ENCODE data around the gene TMEFF2. TPM values are rescaled to one million over a fixed set of nuclear protein-coding genes. Genes with fewer than 3 reads are reported as not detected.
"Not testable (repeated sequence)": the region's sequence is repeated elsewhere in the genome, so short reads cannot be mapped to it uniquely, and the experiment has no call there.

The TMEFF2 gene
- total RNA-seq, 1 donor from 2014 or later: 0.10 TPM

GRCh38 chr2:192082121-192082520 is 112.6 kb downstream of the TMEFF2 start:
- DNase-seq (no peak), ATAC-seq (no peak)
- intact Hi-C loops (cut with micrococcal nuclease): no loop called here

DNA sequence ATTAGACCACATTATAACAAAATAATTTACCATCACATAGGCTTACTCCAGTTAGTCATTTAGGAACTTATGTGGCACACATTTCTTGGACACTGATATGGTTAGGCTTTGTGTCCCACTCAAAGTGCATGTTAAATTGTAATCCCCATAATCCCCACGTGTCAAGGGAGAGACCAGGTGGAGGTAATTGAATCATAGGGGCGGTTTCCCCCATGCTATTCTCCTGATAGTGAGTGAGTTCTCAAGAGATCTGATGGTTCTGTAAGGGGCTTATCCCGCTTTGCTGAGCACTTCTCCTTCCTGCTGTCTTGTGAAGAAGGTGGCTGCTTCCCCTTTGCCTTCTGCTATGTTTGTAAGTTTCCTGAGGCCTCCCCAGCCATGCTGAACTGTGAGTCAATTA is 114.6 kb downstream of the TMEFF2 start:
- ATAC-seq; DNase-seq; intact Hi-C loops (cut with micrococcal nuclease): not testable (repeated sequence)

- no peak for DNase-seq
- intact Hi-C loops (cut with micrococcal nuclease): no loop called here
- no peak for ATAC-seq
Measured at GRCh38 chr2:192073878-192074277, 120.9 kb downstream of the TMEFF2 start.

DNA sequence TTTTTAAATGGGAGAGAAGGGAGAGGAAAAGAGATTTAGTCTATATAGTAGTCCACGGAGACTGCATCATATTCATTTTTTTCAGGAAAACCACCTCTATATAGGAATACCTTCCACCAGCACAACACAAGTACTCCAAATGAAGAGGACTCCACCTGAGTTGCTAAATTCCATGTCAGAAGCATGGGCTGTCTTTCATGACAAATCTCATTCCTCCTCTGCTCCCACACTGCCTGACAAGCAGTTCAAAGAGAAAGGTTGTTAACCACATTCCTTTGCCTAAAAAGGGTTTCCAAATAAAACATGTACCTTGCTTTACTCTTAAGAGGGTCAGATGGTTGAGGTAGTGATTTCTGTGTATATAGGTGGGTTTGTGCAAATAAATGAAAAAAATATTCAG is 122.0 kb downstream of the TMEFF2 start:
- intact Hi-C loops (cut with micrococcal nuclease): no loop called here
- DNase-seq: no peak
- ATAC-seq: no peak

GRCh38 chr2:192072261-192072660 is 122.5 kb downstream of the TMEFF2 start:
- ATAC-seq (no peak), DNase-seq (no peak)
- intact Hi-C loops (cut with micrococcal nuclease): no loop called here

- DNase-seq (no peak), ATAC-seq (no peak)
- intact Hi-C loops (cut with micrococcal nuclease): no loop called here
Measured at GRCh38 chr2:192070099-192070498, 124.6 kb downstream of the TMEFF2 start.

- intact Hi-C loops (cut with micrococcal nuclease): no loop called here
- ATAC-seq (no peak), DNase-seq (no peak)
Measured at GRCh38 chr2:192069417-192069816, 125.3 kb downstream of the TMEFF2 start.

- no peak for DNase-seq
- ATAC-seq: no peak
- intact Hi-C loops (cut with micrococcal nuclease): no loop called here
Measured at GRCh38 chr2:192068966-192069365, 125.8 kb downstream of the TMEFF2 start.

DNA sequence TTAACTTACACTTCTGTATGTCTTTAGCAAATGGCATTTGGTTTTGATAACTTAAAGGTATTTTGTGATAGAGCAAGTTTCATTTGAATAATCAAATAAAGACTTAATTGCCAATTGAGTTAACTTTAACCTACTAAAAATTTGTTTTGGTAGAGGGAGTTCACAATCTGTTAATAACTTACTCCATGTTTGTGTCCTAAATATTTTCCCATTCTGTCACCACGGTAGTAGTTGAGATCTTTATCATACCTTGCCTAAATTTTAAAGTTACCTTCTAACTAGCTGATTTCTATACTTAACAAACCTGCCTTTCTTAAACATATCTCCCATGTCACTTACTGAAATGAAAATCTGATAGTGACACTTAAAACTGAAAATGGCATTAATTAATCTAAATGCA is 127.1 kb downstream of the TMEFF2 start:
- ATAC-seq: no peak
- intact Hi-C loops (cut with micrococcal nuclease): no loop called here
- DNase-seq: no peak

- intact Hi-C loops (cut with micrococcal nuclease): no loop called here
- ATAC-seq (no peak), DNase-seq (no peak)
Measured at GRCh38 chr2:192064459-192064858, 130.3 kb downstream of the TMEFF2 start.

DNA sequence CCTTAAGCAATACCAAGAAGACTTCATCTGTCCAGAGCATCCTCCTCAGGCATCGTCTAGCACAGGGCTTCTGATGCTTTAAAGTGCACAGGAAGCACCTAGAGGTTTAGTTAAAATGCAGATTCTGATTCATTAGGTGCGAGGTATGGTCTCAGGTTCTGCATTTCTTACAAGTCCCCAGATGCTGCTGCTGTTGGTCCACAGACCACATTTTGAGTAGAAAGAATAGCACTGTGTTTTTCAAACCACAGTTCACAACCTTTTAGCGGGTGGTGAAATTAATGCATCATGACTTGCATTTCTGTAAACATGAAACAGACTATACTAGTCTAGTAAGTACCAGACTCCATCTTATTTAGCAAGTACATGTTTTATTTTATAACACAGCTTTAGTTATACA is 134.6 kb downstream of the TMEFF2 start:
- intact Hi-C loops (cut with micrococcal nuclease): no loop called here
- DNase-seq (no peak), ATAC-seq (no peak)

DNA sequence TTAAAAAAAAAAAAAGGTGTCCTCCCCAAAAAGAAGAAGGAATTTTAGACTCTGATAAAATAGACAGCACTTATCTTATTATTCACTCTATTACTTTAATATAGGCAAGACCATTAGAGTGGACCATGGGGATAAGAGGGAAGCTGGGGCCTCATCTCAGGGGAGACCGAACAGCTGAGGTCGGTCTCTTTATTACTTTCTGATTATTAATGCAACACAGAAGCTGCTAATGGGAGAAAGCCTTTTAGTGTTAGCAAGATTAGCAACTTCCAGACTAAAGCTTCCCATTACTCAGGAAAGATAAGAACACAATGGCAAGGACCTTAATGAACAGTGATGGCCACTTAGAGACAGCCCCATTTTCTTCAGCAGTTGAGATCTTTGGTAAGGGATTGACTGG is 135.5 kb downstream of the TMEFF2 start:
- intact Hi-C loops (cut with micrococcal nuclease): no loop called here
- ATAC-seq: no peak
- DNase-seq: no peak

DNA sequence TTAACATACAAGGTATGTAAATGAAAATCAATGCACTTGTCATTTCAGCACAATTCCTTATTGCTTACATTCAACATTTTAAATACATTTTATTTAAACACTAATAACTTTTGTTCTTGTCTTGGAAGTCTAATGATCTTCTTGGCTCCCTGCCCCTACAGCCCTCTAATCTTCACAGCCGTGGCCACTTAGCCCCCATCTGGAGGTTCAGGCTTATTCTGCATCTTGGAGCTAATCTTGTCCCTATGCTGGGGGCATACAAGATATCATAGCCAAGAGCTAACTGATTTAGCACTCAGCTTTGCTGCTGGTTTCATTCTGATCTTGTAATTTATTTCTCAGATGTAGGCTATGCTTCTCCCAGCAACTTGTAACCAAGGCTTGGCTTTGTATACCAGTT is 140.8 kb downstream of the TMEFF2 start:
- ATAC-seq (no peak), DNase-seq (no peak)
- intact Hi-C loops (cut with micrococcal nuclease): no loop called here

GRCh38 chr2:192051533-192051932 is 143.2 kb downstream of the TMEFF2 start:
- DNase-seq: no peak
- ATAC-seq: no peak

GRCh38 chr2:192049362-192049761 is 145.4 kb downstream of the TMEFF2 start:
- intact Hi-C loops (cut with micrococcal nuclease): no loop called here
- no peak for ATAC-seq
- DNase-seq: no peak

More at GRCh38 chr2:192051533-192051932, 143.2 kb downstream of the TMEFF2 start:
- intact Hi-C loops (cut with micrococcal nuclease): no loop called here

GRCh38 chr2:192047315-192048107 is 147.2 kb downstream of the TMEFF2 start:
- intact Hi-C loops (cut with micrococcal nuclease): no loop called here
- no peak for ATAC-seq
- DNase-seq: no peak

DNA sequence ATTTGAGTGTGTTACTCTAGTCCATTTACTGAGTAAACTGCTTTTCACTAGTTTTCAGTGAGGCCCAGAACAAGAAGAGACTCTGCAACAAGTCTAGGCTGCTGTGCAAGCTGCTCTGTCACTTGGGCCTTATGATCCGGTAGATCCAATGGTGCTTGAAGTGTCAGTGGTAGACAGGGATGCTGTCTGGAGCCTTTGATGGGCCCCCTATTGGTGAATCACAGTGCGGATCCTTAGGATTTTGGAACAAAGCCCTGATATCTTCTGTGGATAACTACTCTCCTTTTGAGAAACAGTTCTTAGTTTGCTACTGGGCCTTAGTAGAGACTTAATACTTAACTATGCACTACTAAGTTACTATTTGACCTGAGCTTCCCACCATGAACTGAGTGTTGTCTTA is 150.2 kb downstream of the TMEFF2 start:
- intact Hi-C loops (cut with micrococcal nuclease): no loop called here
- no peak for DNase-seq
- ATAC-seq: no peak

DNA sequence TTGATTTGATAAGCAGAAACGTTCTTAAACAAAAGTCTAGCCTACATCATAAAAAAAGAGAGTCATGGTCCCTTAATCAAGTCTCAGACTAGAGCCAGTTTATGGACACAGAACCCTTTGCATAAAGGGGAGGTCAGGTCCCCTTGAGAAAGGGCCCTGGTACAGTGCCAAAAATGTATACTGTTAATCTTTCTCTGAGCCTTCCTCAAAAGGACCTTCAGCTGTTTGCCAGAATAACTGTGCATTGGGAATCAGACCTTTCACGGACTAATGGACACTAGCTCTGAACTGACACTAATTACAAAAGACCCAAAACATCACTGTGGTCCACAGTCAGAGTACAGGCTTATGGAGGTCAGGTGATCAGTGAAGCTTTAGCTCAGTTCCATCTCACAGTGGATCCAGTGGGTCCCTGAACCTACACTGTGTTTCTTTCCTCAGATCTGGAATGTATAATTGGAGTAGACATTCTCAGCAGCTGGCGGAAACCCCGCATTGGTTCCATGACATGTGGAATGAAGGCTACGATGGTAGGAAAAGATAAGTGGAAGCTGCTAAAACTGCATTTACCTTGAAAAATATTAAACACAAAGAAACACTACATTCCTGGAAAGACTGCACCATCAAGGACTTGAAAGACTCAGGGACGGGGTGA is 151.4 kb downstream of the TMEFF2 start:
- ATAC-seq (no peak), DNase-seq (no peak)
- intact Hi-C loops (cut with micrococcal nuclease): no loop called here

- ATAC-seq (no peak), DNase-seq (no peak)
- intact Hi-C loops (cut with micrococcal nuclease): no loop called here
Measured at GRCh38 chr2:192042126-192042525, 152.6 kb downstream of the TMEFF2 start.

DNA sequence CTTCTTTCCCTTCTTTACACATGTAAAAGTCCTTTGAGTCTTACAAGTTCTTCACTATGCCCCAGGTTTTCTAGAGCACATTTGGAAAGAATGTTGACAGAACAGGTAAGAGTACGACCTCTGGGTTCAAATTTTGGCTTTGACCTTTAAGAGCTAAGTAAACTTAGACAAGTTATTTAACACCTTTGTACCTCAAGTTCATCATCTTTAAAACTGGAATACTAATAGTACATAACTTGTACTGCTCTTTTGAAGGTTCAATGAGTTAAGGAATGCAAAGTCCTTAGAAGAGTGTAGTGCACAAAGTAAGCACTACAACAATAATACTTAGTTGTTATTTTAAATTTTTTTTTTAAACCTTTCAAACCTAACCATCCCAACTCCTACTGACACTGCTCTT is 156.6 kb downstream of the TMEFF2 start:
- DNase-seq: no peak
- ATAC-seq: no peak
- intact Hi-C loops (cut with micrococcal nuclease): no loop called here

Measured in left ventricle myocardium superior (tissue), 1 donor.